GM12878 (cell line): ENCODE measurements around the gene POLD2. TPM values are rescaled to one million over a fixed set of nuclear protein-coding genes. Genes with fewer than 3 reads are reported as not detected.

Experiments used
- ATAC-seq: fragments of 200-7000 bp; cut with Tn5 transposase; 3 replicates; pipeline ENCODE4 v1.9.1; 2020; ENCODE audit warnings: mild to moderate bottlenecking, moderate library complexity
- BruUV-seq: library from RNA; stranded (reverse); fragments of 400-500 nt; replicated peaks from 2 replicates; lab custom pipeline; 2021; lab: Mats Ljungman, UMichigan
- CTCF ChIA-PET: fragments of 300-600 bp; sonication (Branson Sonifier 250); formaldehyde crosslinking; extraction: SDS; loops from one replicate; lab custom pipeline; 2021; ENCODE audit warnings: inconsistent platforms; lab: Yijun Ruan, JAX
- POLR2A ChIA-PET: fragments of 350-600 bp; formaldehyde crosslinking; extraction: SDS; loops from one replicate; lab custom pipeline; 2021; ENCODE audit warnings: inconsistent platforms; lab: Charles Lee
- RAD21 ChIA-PET: fragments of 300-600 bp; sonication (Branson Sonifier 250); formaldehyde crosslinking; loops from one replicate; lab custom pipeline; 2023; ENCODE audit warnings: antibody characterized with exemption; ENCODE audit not compliant: unreplicated experiment; lab: Charles Lee
- SMC1A ChIA-PET: fragments of 300-600 bp; sonication (Branson Sonifier 250); formaldehyde crosslinking; loops from one replicate; lab custom pipeline; 2023; ENCODE audit not compliant: unreplicated experiment, uncharacterized antibody; lab: Charles Lee
- DNase-seq: peaks from one replicate; pipeline ENCODE4 v3.0.0-alpha.2; 2011; ENCODE audit warnings: low read depth, low spot score
- FAIRE-seq: peaks from 3 replicates; lab custom pipeline; 2011; peaks lifted over from hg19 to GRCh38; lab: Jason Lieb, UNC
- H2AFZ ChIP-seq: 2 replicates; pipeline ENCODE4 v1.6.0; 2011; ENCODE audit warnings: low read depth, low read length, control low read depth; ENCODE audit not compliant: control insufficient read depth
- H3K27ac ChIP-seq: 2 replicates; pipeline ENCODE4 v1.5.1; 2011; ENCODE audit warnings: control low read depth; ENCODE audit not compliant: control insufficient read depth, insufficient read depth
- H3K27me3 ChIP-seq, 2 experiments: replicated peaks in 1 of 2; 2 replicates each; pipeline versions ENCODE4 v1.6.0 to v1.6.1; 2011; ENCODE audit warnings: low read length in 1 of 2; ENCODE audit not compliant: control insufficient read depth in 2 of 2, insufficient read depth in 2 of 2
- H3K36me3 ChIP-seq, 2 experiments: 2 replicates each; pipeline ENCODE4 v1.5.1; 2011; ENCODE audit warnings: low read length in 1 of 2; ENCODE audit not compliant: control insufficient read depth in 2 of 2, insufficient read depth in 2 of 2
- H3K4me1 ChIP-seq: 2 replicates; pipeline ENCODE4 v1.6.1; 2011; ENCODE audit warnings: mild to moderate bottlenecking, low read length, moderate library complexity, mixed read lengths; ENCODE audit not compliant: control insufficient read depth, insufficient read depth
- H3K4me2 ChIP-seq: 2 replicates; pipeline ENCODE4 v1.6.0; 2011; ENCODE audit warnings: control low read depth; ENCODE audit not compliant: control insufficient read depth, insufficient read depth
- H3K4me3 ChIP-seq: fragments of 200-600 bp; sonication (generic); 2 replicates; pipeline ENCODE4 v1.5.1; 2016
- H3K79me2 ChIP-seq: 2 replicates; pipeline ENCODE4 v1.6.0; 2011; ENCODE audit warnings: low read length; ENCODE audit not compliant: control insufficient read depth, insufficient read depth
- H3K9ac ChIP-seq: 2 replicates; pipeline ENCODE4 v1.8.0; 2011; ENCODE audit warnings: low read length, control low read depth, mixed read lengths; ENCODE audit not compliant: control insufficient read depth, insufficient read depth
- H3K9me3 ChIP-seq: replicated peaks from 3 replicates; pipeline ENCODE4 v1.5.1; 2011; ENCODE audit warnings: mild to moderate bottlenecking, low read length; ENCODE audit not compliant: control insufficient read depth, insufficient read depth
- H4K20me1 ChIP-seq: 2 replicates; pipeline ENCODE4 v1.6.0; 2011; ENCODE audit not compliant: control insufficient read depth, insufficient read depth
- BRCA1 ChIP-seq: IDR thresholded peaks from 2 replicates; pipeline ENCODE4 v1.6.1; 2011; ENCODE audit warnings: low read depth, low read length, improper control_type of control experiment
- CBFB ChIP-seq: IDR thresholded peaks from 2 replicates; pipeline ENCODE4 v1.6.1; 2016; ENCODE audit warnings: antibody characterized with exemption, low read depth
- CHD4 ChIP-seq: fragments of 200-600 bp; sonication (generic); IDR thresholded peaks from 2 replicates; pipeline ENCODE4 v1.6.1; 2016; ENCODE audit warnings: mild to moderate bottlenecking
- EP300 ChIP-seq, 2 experiments: fragments of 150-350 bp in 1 of 2; IDR thresholded peaks; 2 replicates each; pipeline ENCODE4 v1.6.1; 2011 to 2012; ENCODE audit warnings: low read depth in 2 of 2, low read length in 2 of 2, borderline replicate concordance in 1 of 2, improper control_type of control experiment in 1 of 2, inconsistent platforms in 1 of 2; ENCODE audit not compliant: control insufficient read depth in 1 of 2
- IKZF1 ChIP-seq: fragments of 450-650 bp; conservative IDR thresholded peaks from 2 replicates; pipeline ENCODE4 v1.6.1; 2017; ENCODE audit warnings: antibody characterized with exemption, mild to moderate bottlenecking
- JUNB ChIP-seq: IDR thresholded peaks from 2 replicates; pipeline ENCODE4 v1.6.1; 2016; ENCODE audit warnings: antibody characterized with exemption, mild to moderate bottlenecking
- MEF2B ChIP-seq: fragments of 450-650 bp; IDR thresholded peaks from 2 replicates; pipeline ENCODE4 v1.6.1; 2018; ENCODE audit warnings: mild to moderate bottlenecking, moderate library complexity; ENCODE audit not compliant: partially characterized antibody, poor library complexity, severe bottlenecking
- NR2F1 ChIP-seq: fragments of 450-650 bp; conservative IDR thresholded peaks from 2 replicates; pipeline ENCODE4 v1.6.1; 2017; ENCODE audit warnings: mild to moderate bottlenecking
- PAX5 ChIP-seq: IDR thresholded peaks from 2 replicates; pipeline ENCODE4 v1.6.1; 2011; ENCODE audit warnings: low read depth, low read length, borderline replicate concordance
- ZNF622 ChIP-seq: fragments of 450-650 bp; IDR thresholded peaks from 2 replicates; pipeline ENCODE4 v1.6.1; 2017; ENCODE audit warnings: mild to moderate bottlenecking, inconsistent platforms
- WGBS: methylation state at CpG from one replicate; pipeline ENCODE4 v1.1.6; 2016; ENCODE audit warnings: low lambda C conversion rate; ENCODE audit not compliant: insufficient replicate concordance, insufficient coverage; ENCODE audit errors: missing lambda C conversion rate; 5-methylcytosine and 5-hydroxymethylcytosine counted together
- in situ Hi-C: fragments of 300-500 bp; cut with MboI; formaldehyde crosslinking; loops from 9 replicates; pipeline ENCODE4 v1.14.3; 2018; ENCODE audit warnings: mixed read lengths
- intact Hi-C: fragments of 100-400 bp; cut with micrococcal nuclease; formaldehyde crosslinking; loops from one replicate; pipeline ENCODE4 v1.14.2; 2022; ENCODE audit not compliant: unreplicated experiment
- polyA plus RNA-seq, 11 experiments: library from polyadenylated mRNA; depleted of rRNA in 4 of 11; unstranded in 6 of 11; stranded (reverse) in 5 of 11; fragments of >200 nt; fragmentation: Nextera tagmentation in 4 of 11; fragmentation: Illumina TruSeq in 1 of 11; extraction: Ambion mirVana in 4 of 11; extraction: Trizol in 1 of 11; gene quantifications; 1 replicate in 1 of 11; 2 replicates in 10 of 11; pipeline versions ENCODE4 v1.2.1 to v1.2.3, GENCODE V29; 2011 to 2016; ENCODE audit warnings: inconsistent platforms in 2 of 11, missing spikeins in 2 of 11, low read depth in 1 of 11
- total RNA-seq, 4 experiments: library from RNA; depleted of rRNA in 3 of 4; stranded (reverse); fragments of >200 nt in 3 of 4; fragmentation: Illumina TruSeq in 1 of 4; extraction: Trizol in 1 of 4; gene quantifications; 2 replicates each; pipeline versions ENCODE4 v1.2.1 to v1.2.3, GENCODE V29; 2013 to 2021
- TF ChIP-seq, protein P1 (sequence below): fragments of 450-650 bp; IDR thresholded peaks from 2 replicates; pipeline ENCODE4 v1.6.1; 2014; ENCODE audit warnings: mild to moderate bottlenecking
- TF ChIP-seq, protein P2 (sequence below): IDR thresholded peaks from 2 replicates; pipeline ENCODE4 v1.6.1; 2012; ENCODE audit warnings: low read depth, low read length, improper control_type of control experiment

Gene POLD2
- total and polyA plus RNA-seq, 10 of the 15 experiments (the other 5 are each of a cell fraction or from before 2014, with no cell fraction given) = 19.1 to 287 (median 169) TPM

DNA sequence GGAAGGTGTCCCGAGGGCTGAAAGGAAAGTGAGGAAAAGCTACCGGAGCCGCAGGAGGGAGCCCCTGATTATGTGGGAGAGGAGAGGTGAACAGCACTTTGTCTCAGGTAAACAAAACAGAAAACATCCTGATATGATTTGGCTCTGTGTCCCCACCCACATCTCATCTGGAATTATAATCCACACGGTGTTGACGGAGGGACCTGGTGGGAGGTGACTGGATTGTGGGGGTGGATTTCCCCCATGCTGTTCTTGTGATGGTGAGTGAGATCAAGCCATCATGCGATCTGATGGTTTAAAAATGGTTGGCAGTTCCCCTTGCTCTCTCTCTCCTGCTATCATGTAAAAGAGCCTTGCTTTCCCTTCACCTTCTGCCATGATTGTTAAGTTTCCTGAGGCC is 3.0 kb downstream of the POLD2 start:
- SMC1A ChIA-PET = interaction anchor here (0.8 kb wide), 1 partner anchor 82 kb away, joined by 3 read pairs; no protein-coding TSS in a partner anchor

More for the DNA sequence above, 3.0 kb downstream of the POLD2 start:
- peak overlapping the region; percentile 30; the same call in 1 of the 2 replicates for H3K4me2 ChIP-seq
- H3K4me3 ChIP-seq = no peak overlapping the region
- no peaks in the 10 kb centered on the region for H3K9me3 ChIP-seq
- H2AFZ ChIP-seq = no peak overlapping the region
- POLR2A ChIA-PET = no interaction called here
- no peak overlapping the region for H3K9ac ChIP-seq
- RAD21 ChIA-PET = no interaction called here
- no TSS peak for BruUV-seq
- TF ChIP-seq EP300 (IDR thresholded peaks at IDR 0.05; ENCODE audit: borderline replicate concordance in 1 of 2, control insufficient read depth in 1 of 2, low read depth in 2 of 2, low read length in 2 of 2) = no peak
- no peak for TF ChIP-seq NR2F1
- no peak for TF ChIP-seq MEF2B
- TF ChIP-seq CHD4 = no peak
- TF ChIP-seq JUNB = no peak
- no peak for TF ChIP-seq PAX5
- no peak for TF ChIP-seq IKZF1
- TF ChIP-seq ZNF622 = no peak
- no peak for TF ChIP-seq BRCA1
- TF ChIP-seq, protein P1, sequence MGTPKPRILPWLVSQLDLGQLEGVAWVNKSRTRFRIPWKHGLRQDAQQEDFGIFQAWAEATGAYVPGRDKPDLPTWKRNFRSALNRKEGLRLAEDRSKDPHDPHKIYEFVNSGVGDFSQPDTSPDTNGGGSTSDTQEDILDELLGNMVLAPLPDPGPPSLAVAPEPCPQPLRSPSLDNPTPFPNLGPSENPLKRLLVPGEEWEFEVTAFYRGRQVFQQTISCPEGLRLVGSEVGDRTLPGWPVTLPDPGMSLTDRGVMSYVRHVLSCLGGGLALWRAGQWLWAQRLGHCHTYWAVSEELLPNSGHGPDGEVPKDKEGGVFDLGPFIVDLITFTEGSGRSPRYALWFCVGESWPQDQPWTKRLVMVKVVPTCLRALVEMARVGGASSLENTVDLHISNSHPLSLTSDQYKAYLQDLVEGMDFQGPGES = no peak
- no peak for TF ChIP-seq CBFB
- TF ChIP-seq, protein P2, sequence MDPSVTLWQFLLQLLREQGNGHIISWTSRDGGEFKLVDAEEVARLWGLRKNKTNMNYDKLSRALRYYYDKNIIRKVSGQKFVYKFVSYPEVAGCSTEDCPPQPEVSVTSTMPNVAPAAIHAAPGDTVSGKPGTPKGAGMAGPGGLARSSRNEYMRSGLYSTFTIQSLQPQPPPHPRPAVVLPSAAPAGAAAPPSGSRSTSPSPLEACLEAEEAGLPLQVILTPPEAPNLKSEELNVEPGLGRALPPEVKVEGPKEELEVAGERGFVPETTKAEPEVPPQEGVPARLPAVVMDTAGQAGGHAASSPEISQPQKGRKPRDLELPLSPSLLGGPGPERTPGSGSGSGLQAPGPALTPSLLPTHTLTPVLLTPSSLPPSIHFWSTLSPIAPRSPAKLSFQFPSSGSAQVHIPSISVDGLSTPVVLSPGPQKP = no peak
- no peak for ATAC-seq
- peaks cover 8 to 11% of the 10 kb centered on the region in 2 experiments; a peak in 3 of 4 replicates for H3K36me3 ChIP-seq
- CTCF ChIA-PET = interaction anchor here (0.5 kb wide), 1 partner anchor 474 kb away, joined by 3 read pairs; no protein-coding TSS in a partner anchor
- WGBS = 88% methylated on average over 6 of the region's 6 CpGs
- no peak for FAIRE-seq
- no peaks in the 10 kb centered on the region for H3K27me3 ChIP-seq
- in situ Hi-C loops = no loop called here
- no peak for DNase-seq
- intact Hi-C loops = no loop called here
- peaks cover 6% of the 10 kb centered on the region for H3K4me1 ChIP-seq
- H3K27ac ChIP-seq = no peak overlapping the region
- no peaks in the 10 kb centered on the region for H4K20me1 ChIP-seq
- H3K79me2 ChIP-seq = peaks cover 16% of the 10 kb centered on the region
